HG02623 (cell line): Measurements from ENCODE around the gene CNTRL.
"Not testable (repeated sequence)": the region's sequence is repeated elsewhere in the genome, so short reads cannot be mapped to it uniquely, and the experiment has no call there.

ENCODE experiments used
- ATAC-seq: cut with Tn5 transposase; IDR thresholded peaks from one replicate; pipeline ENCODE4 v1.9.1; 2021; ENCODE audit warnings: moderate library complexity; ENCODE audit not compliant: unreplicated experiment

Gene CNTRL

GRCh38 chr9:121071756-121072421 is 2.9 kb upstream of the CNTRL start:
- ATAC-seq = peak; percentile 32

- ATAC-seq = no peak
These were observed 1.7 kb upstream of the CNTRL start for GRCh38 chr9:121073038-121073437.

DNA sequence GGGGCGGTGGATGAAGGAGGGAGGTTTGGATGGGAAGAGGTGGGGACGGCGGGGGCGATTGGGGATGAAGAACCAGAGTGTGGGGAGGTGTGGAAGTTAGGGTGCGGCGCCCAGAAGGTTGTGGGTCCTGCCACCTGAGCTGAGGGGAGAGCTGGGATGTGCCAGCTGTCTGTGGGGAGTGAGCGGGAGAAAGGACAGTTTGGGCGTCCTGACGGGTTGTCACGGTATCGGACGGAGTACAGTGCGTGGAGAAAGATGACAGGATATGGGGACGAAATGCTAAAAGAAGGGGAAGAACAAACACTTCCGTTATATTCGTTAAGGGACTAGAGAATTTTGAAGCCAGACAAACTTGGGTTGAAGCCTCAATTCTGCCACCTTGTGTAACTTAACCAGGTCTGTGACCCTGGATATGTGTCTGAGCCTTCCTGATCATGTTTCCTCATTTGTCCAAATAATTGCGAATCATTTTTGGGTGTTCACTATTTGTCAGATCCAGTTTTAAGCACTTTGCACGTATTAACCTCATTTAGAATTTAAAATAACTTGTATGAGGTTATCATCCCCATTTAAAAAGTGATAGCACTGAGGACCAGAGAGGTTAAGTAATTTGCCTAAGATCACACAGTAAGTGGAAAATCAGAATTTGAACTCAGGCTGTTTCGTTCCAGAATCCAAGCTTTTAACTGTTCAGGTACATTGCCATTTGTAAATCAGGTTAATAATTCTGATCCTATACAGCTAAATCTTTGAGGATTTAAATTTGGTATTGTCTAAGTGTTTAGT is 689 bp downstream of the CNTRL start:
- no peak for ATAC-seq

DNA sequence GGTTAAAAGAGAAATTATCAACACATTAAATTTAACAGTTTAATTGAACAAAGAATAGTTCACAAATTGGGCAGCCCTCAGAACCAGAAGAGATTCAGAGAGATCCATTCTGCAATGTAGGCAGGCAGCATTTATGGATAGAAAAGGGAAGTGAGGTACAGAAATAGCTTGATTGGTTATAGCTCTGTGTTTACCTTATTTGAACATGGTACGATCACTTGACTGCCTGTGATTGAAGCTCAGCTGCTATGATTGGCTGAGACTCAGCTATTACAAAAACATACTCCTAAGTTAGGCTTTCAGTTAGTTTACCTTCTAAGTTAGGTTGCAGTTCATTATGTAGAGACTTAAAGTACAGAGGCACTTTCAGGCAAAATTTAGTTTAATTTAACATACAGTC is 7.3 kb downstream of the CNTRL start:
- ATAC-seq = no peak

- ATAC-seq = no peak
These were observed 10.9 kb downstream of the CNTRL start for GRCh38 chr9:121085661-121086060.

GRCh38 chr9:121088576-121088975 is 13.8 kb downstream of the CNTRL start:
- no peak for ATAC-seq

DNA sequence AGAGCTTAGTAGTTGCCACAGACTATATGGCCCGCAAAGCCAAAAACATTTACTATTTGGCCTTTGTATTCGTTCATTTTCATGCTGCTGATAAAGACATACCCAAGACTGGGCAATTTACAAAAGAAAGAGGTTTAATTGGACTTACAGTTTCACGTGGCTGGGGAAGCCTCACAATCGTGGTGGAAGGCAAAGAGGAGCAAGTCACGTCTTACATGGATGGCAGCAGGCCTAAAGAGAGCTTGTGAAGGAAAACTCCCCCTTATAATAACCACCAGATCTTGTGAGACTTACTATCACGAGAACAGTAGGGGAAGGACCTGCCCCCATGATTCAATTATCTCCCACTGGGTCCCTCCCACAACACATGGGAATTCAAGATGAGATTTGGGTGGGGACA is 16.0 kb downstream of the CNTRL start:
- ATAC-seq = not testable (repeated sequence)

DNA sequence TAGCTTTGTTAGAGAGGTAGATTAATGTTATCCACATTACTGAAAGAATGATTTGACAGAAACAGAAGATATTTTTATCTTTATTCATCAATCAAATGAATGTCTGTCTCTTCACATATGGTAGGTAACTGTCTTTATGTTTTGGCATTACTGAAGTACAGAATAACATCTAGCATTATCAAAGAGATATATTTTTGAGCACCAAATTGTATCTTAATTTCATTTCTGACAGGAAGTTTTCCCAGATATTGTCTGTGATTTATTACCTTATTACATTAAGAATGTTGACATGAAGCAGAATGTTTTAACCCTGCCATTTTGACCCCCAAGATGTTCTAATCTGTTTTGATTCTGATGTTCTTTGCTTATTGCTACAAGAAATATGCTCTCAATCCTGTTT is 20.3 kb downstream of the CNTRL start:
- no peak for ATAC-seq

GRCh38 chr9:121098567-121099198 is 23.9 kb downstream of the CNTRL start:
- no peak for ATAC-seq

DNA sequence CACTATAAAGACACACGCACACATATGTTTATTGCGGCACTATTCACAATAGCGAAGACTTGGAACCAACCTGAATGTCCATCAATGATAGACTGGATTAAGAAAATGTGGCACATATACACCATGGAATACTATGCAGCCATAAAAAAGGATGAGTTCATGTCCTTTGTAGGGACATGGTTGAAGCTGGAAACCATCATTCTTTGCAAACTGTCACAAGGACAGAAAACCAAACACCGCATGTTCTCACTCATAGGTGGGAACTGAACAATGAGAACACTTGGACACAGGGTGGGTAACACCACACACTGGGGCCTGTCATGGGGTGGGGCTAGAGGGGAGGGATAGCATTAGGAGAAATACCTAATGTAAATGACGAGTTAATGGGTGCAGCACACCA is 29.3 kb downstream of the CNTRL start:
- not testable (repeated sequence) for ATAC-seq

- ATAC-seq = no peak
These were observed 30.8 kb downstream of the CNTRL start for GRCh38 chr9:121105531-121105930.

- ATAC-seq = no peak
These were observed 32.3 kb downstream of the CNTRL start for GRCh38 chr9:121107029-121107428.

- no peak for ATAC-seq
These were observed 33.1 kb downstream of the CNTRL start for GRCh38 chr9:121107881-121108280.

DNA sequence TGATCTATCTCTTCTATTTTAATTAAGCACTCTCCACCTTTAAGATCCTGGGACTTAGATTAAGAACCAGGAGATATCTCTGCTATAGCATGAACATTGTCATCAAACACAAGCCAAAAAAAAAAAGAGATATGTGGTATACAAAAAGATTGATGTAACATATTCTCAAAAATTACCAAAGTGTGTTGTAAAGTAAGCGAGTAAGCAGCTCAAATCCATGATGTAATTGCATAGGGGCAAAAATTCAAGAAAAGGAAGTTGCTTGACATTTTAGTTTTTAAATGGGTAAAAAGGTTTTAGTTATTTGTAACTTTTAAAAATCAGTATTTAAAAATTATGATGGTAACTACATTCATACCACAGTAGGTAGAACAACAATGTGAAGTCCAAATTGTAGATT is 40.7 kb downstream of the CNTRL start:
- ATAC-seq = no peak

GRCh38 chr9:121118266-121118665 is 43.5 kb downstream of the CNTRL start:
- ATAC-seq = no peak

- no peak for ATAC-seq
These were observed 45.6 kb downstream of the CNTRL start for GRCh38 chr9:121120386-121120785.

- ATAC-seq = peak; percentile 99
These were observed 46.9 kb downstream of the CNTRL start for GRCh38 chr9:121121582-121122087.

DNA sequence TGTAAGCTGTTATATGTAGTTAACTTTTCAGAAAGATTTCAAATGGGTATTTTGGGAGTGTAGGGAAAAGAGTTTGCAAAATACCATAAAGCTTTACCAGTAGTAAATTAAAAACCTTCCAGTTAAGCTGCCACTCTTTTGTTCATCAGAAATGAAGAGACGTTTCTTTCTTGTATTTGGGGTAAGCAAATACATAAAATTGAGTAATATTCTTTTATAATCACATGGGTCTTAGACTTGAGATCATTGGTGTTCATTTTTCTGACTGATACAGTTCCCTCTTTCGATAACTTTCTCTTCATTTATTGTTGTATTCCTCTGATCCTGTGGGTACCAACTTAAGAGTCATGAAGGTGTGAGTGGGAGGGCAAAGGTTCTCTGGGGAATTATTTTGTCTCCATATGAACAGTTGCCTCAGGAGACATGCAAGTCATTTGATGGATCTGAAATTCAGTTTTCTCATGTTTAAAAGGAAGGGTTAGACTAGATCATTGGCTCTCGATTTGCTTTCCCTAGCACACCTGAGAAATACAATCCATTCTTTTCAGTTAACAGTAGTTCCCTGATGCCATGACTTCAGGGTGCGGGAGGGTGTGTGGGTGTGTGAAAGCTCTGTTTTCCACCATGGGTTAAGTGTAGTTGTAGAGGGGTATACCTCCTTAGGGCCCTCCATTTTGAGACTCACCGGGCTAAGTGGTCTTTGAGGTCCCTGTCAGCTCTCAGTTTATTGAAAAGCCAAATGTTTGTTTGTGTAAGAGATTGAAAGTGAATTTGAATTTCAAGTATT is 47.7 kb downstream of the CNTRL start:
- ATAC-seq = no peak

DNA sequence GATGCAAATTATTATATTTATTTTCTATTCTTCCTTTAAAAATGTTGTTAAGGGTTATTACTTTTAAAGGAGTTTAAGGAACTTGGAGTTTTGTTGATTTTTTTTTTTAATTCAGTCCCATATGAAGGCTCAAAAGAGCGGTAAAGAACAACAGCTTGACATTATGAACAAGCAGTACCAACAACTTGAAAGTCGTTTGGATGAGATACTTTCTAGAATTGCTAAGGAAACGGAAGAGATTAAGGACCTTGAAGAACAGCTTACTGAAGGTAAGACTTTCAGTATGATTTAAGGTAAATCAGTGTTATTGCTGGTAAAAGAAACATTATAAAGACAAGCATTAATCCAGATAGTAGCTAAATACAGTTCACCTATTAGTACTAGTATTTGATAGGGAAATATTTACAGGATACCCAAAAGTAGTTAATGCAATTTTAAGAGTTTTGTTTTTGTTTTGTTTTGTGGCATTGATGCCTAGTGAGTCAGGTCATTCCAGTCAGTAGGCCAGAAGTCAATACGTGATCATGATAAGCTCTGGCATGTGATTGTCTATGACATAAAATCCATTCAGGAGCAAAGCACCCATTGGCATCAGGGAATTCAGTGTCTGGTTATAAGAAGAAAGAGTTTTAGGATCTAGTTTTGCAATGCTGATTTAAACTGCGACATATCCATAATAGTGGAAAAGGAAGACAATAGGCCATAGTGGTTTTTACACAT is 49.2 kb downstream of the CNTRL start:
- no peak for ATAC-seq

GRCh38 chr9:121125590-121125989 is 50.8 kb downstream of the CNTRL start:
- ATAC-seq = no peak
